Epithelial cell of esophagus (primary cell): ENCODE data around the gene KLHDC4.
A peak's percentile ranks its signal among the peaks of the same experiment; 100 is the strongest.
"Not testable (repeated sequence)": the region's sequence is repeated elsewhere in the genome, so short reads cannot be mapped to it uniquely, and the experiment has no call there.

Experiments
- DNase-seq: peaks from one replicate; pipeline ENCODE4 v3.0.0; 2010; ENCODE audit warnings: low read depth
- H3K4me3 ChIP-seq: 2 replicates; pipeline ENCODE4 v1.5.1; 2011; ENCODE audit warnings: mild to moderate bottlenecking, low read length, control low read depth
- CTCF ChIP-seq: IDR thresholded peaks from 2 replicates; pipeline ENCODE4 v1.5.1; 2011; ENCODE audit warnings: low read depth, mild to moderate bottlenecking, low read length, control low read depth, inconsistent platforms; ENCODE audit not compliant: insufficient read depth; ENCODE audit errors: missing control alignments

KLHDC4 gene

GRCh38 chr16:87765776-87766484, at the start of gene KLHDC4:
TSS of gene KLHDC4 (minus strand) at chr16:87765986. CDS start at chr16:87765890, 96 bp downstream.
- DNase-seq: peak; percentile 89

DNA sequence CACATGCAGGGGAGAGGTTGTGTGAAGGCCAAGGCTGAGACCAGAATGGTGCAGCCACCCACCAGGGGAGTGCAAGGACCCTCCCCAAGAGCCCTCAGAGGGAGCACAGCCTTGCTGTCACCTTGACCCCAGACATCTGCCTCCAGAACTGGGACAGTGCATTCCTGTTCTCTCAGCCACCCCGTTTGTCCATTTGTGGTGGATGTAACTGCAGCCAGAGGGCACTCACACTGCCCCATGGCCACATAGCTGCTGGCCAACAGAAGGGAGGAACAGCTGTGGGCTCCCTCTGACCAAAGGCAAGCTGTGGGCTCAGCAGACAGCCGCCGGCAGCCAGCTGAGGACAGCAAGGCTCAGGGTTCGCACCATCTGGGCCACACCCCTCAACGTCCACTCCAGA, 49.8 kb upstream of the KLHDC4 start:
- TF ChIP-seq CTCF: no peak
- no peak for DNase-seq
- no peak overlapping the region for H3K4me3 ChIP-seq

More at GRCh38 chr16:87765776-87766484, at the start of gene KLHDC4:
- no peak for TF ChIP-seq CTCF
- H3K4me3 ChIP-seq: peak within 1 kb of the TSS; percentile 87

- no peak for DNase-seq
These were observed 46.4 kb upstream of the KLHDC4 start for GRCh38 chr16:87812200-87812656.

DNA sequence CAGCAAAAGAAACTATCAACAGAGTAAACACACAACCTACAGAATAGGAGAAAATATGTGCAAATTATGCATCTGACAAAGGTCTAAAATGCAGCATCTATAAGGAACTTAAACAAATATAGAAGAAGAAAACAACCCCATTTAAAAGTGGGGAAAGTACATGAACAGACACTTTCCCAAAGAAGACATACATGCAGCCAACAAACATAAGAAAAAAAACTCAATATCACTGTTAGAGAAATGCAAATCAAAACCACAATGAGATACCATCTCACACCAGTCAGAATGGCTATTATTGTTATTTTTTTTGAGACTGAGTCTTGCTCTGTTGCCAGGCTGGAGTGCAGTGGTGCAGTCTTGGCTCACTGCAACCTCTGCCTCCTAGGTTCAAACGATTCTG, 45.7 kb upstream of the KLHDC4 start:
- DNase-seq, H3K4me3 ChIP-seq: not testable (repeated sequence)

More at GRCh38 chr16:87812200-87812656, 46.4 kb upstream of the KLHDC4 start:
- TF ChIP-seq CTCF: no peak
- no peak overlapping the region for H3K4me3 ChIP-seq

DNA sequence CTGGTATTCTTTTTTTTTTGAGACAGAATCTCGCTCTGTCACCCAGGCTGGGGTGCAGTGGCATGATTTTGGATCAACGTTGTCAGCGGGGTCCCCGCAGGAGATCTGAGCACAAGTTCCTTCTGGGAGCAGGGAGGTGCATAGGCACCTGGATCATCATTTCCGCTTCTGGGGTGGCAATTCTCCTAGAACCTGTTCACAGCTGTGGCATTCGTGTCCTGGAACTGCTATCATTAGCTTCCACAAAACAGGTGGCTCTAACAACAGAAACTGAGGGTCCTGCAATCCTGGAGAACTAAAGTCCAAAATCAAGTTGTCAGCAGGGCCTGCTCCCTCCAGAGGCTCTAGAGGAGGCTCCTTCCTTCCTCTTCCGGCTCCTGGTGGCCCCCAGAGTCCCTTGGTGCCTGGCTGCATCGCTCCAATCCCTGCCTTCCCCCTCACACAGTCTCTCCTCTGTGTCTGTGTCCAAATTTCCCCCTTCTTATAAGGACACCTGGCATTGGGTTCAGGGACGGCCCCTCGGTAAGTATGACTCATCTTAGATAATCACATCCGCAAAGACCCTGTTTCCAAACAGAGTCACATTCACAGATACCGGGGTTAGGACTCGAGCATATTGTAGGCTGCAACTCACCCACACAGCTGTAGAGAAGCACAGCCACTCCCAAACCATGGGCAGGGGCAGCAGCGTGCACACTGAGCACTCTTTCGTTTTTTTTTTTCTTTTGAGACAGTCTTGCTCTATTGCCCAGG, 43.5 kb upstream of the KLHDC4 start:
- H3K4me3 ChIP-seq: no peak overlapping the region
- DNase-seq: no peak
- no peak for TF ChIP-seq CTCF

DNA sequence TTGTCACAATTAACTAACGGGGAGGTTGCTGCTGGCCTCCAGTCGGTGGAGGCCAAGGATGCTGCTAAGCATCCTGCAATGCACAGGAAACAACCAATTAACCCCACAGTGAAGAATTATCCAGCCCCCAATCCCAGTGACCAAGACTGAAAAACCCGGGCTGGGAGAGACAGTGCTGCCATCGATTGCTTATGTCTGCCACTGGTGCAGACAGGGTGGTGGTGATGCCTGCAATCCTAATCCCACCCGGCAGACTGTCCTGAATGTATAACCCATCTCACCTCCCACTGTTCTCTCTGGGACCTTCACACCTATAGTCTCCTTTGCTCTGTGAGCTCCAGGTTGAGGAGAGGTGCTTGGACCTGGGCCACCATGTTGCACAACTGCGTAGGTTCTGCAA, 42.3 kb upstream of the KLHDC4 start:
- DNase-seq: no peak

More for the DNA sequence above, 42.3 kb upstream of the KLHDC4 start:
- no peak for TF ChIP-seq CTCF
- H3K4me3 ChIP-seq: no peak overlapping the region
